ENCODE measurements around the gene SRC. TPM values are rescaled to one million over a fixed set of nuclear protein-coding genes. Genes with fewer than 3 reads are reported as not detected.
"Not testable (repeated sequence)": the region's sequence is repeated elsewhere in the genome, so short reads cannot be mapped to it uniquely, and the experiment has no call there.

SRC gene
- polyA plus RNA-seq, 1 experiment: 13.9 TPM

GRCh38 chr20:37335642-37336368 lies 10.1 kb upstream of the SRC start:
- Histone ChIP-seq H3K27me3 (ENCODE audit: control insufficient read depth, insufficient read depth, low read length) (no peaks in the 10 kb centered on the region), H3K4me3 (ENCODE audit: low read depth, low read length) (no peak overlapping the region), H3K9me3 (ENCODE audit: control insufficient read depth, insufficient read depth, low read length) (no peaks in the 10 kb centered on the region), H3K27ac (ENCODE audit: low read depth, low read length) (peak overlapping the region; percentile 47)
- POLR2A ChIA-PET: interaction anchor here (0.6 to 0.7 kb wide), 2 partner anchors 353 to 870 kb away, joined by 3 to 4 read pairs; no protein-coding TSS in a partner anchor
- no peak for TF ChIP-seq CTCF (IDR thresholded peaks at IDR 0.05; ENCODE audit: low read depth, low read length)
- CTCF ChIA-PET: no interaction called here
- no peak for DNase-seq (ENCODE audit: low read depth, low spot score)

- H3K4me3 ChIP-seq (ENCODE audit: low read depth, low read length): no peak overlapping the region
Observed at GRCh38 chr20:37336369-37337207, 9.4 kb upstream of the SRC start.

GRCh38 chr20:37337208-37337991 lies 8.5 kb upstream of the SRC start:
- no peak for TF ChIP-seq CTCF (IDR thresholded peaks at IDR 0.05; ENCODE audit: low read depth, low read length)
- H3K4me3 ChIP-seq (ENCODE audit: low read depth, low read length): no peak overlapping the region
- ChIA-PET POLR2A (interaction anchor here (1.1 kb wide), 1 partner anchor 8 kb away, joined by 4 read pairs; the partner anchor contains the start of gene SRC), CTCF (no interaction called here)
- DNase-seq (ENCODE audit: low read depth, low spot score): no peak
- H3K9me3 ChIP-seq (ENCODE audit: control insufficient read depth, insufficient read depth, low read length): no peaks in the 10 kb centered on the region
- no peak overlapping the region for H3K27ac ChIP-seq (ENCODE audit: low read depth, low read length)
- no peaks in the 10 kb centered on the region for H3K27me3 ChIP-seq (ENCODE audit: control insufficient read depth, insufficient read depth, low read length)

More at GRCh38 chr20:37336369-37337207, 9.4 kb upstream of the SRC start:
- TF ChIP-seq CTCF (IDR thresholded peaks at IDR 0.05; ENCODE audit: low read depth, low read length): no peak
- POLR2A ChIA-PET: interaction anchor here (0.7 to 1.1 kb wide), 2 partner anchors 9 to 869 kb away, joined by 3 to 4 read pairs; partner anchors contain the start of gene SRC
- CTCF ChIA-PET: no interaction called here
- Histone ChIP-seq H3K9me3 (ENCODE audit: control insufficient read depth, insufficient read depth, low read length) (no peaks in the 10 kb centered on the region), H3K27me3 (ENCODE audit: control insufficient read depth, insufficient read depth, low read length) (no peaks in the 10 kb centered on the region), H3K27ac (ENCODE audit: low read depth, low read length) (peak overlapping the region; percentile 47)
- no peak for DNase-seq (ENCODE audit: low read depth, low spot score)

GRCh38 chr20:37338380-37338779 lies 7.6 kb upstream of the SRC start:
- H3K27me3 ChIP-seq (ENCODE audit: control insufficient read depth, insufficient read depth, low read length); DNase-seq (ENCODE audit: low read depth, low spot score); CTCF ChIA-PET; H3K9me3 ChIP-seq (ENCODE audit: control insufficient read depth, insufficient read depth, low read length); POLR2A ChIA-PET; H3K27ac ChIP-seq (ENCODE audit: low read depth, low read length); H3K4me3 ChIP-seq (ENCODE audit: low read depth, low read length): not testable (repeated sequence)

GRCh38 chr20:37339208-37339607 lies 6.7 kb upstream of the SRC start:
- no peak for TF ChIP-seq CTCF (IDR thresholded peaks at IDR 0.05; ENCODE audit: low read depth, low read length)
- ChIA-PET POLR2A (no interaction called here), CTCF (no interaction called here)
- no peak for DNase-seq (ENCODE audit: low read depth, low spot score)
- Histone ChIP-seq H3K9me3 (ENCODE audit: control insufficient read depth, insufficient read depth, low read length) (no peaks in the 10 kb centered on the region), H3K27me3 (ENCODE audit: control insufficient read depth, insufficient read depth, low read length) (no peaks in the 10 kb centered on the region), H3K4me3 (ENCODE audit: low read depth, low read length) (no peak overlapping the region), H3K27ac (ENCODE audit: low read depth, low read length) (no peak overlapping the region)

- H3K4me3 ChIP-seq (ENCODE audit: low read depth, low read length); DNase-seq (ENCODE audit: low read depth, low spot score); H3K27me3 ChIP-seq (ENCODE audit: control insufficient read depth, insufficient read depth, low read length); H3K9me3 ChIP-seq (ENCODE audit: control insufficient read depth, insufficient read depth, low read length); POLR2A ChIA-PET; H3K27ac ChIP-seq (ENCODE audit: low read depth, low read length); CTCF ChIA-PET: not testable (repeated sequence)
Observed at GRCh38 chr20:37339764-37340109, 6.2 kb upstream of the SRC start.

Data from AG04450 (cell line).